ENCODE data around the gene PCSK6.

DNA sequence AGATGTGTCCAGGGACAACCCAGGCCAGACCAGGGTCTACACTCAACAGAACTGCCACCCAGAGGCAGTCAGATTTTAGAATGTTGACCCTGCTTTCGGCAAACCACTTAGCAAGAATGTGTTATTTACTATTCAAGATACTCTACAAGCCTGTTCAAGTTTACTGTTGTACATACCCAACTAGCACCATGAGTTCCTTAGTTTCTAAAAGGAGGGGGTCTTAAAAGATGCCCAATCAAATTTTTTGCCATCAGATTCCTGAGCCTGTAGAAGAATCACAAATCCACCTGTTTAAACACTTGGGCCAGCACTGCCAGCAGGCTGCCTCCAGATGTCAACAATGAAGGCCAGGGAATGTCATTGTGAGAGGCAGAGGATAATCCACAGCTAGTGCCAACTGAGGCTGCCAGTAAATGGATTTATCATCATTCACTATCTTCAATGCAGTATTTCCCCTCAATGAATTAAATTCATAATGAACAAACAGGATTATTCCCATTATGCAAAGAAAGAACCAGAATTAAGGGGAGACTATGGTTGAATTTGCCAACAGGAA lies 150.9 kb downstream of the PCSK6 start:
- TF ChIP-seq SP1 (IDR thresholded peaks at IDR 0.05) (no peak), FOXA1 (IDR thresholded peaks at IDR 0.05) (no peak), ELF4 (IDR thresholded peaks at IDR 0.05) (no peak), HDGF (IDR thresholded peaks at IDR 0.05; ENCODE audit: borderline replicate concordance) (no peak), BHLHE40 (IDR thresholded peaks at IDR 0.05; ENCODE audit: borderline replicate concordance) (no peak), ARNT (IDR thresholded peaks at IDR 0.05) (no peak), LEF1 (IDR thresholded peaks at IDR 0.05; ENCODE audit: borderline replicate concordance) (no peak), SUZ12 (IDR thresholded peaks at IDR 0.05) (no peak)
